ENCODE data around the gene C17orf58. TPM values are rescaled to one million over a fixed set of nuclear protein-coding genes. Genes with fewer than 3 reads are reported as not detected.

Gene C17orf58
- total and polyA plus RNA-seq, 2 donors (not counting 1 experiment from before 2014, with no cell fraction given) = 1.0 to 2.8 TPM

- H3K36me3 ChIP-seq (replicated peaks in 1 of 2; ENCODE audit: control extremely low read depth in 1 of 2, control insufficient read depth in 1 of 2, extremely low read depth in 1 of 2, insufficient read depth in 2 of 2, low read length in 1 of 2) = no peaks in the 10 kb centered on the region
- peaks cover 7 to 14% of the 10 kb centered on the region in 2 donors for H3K4me1 ChIP-seq (ENCODE audit: control insufficient read depth in 2 of 2, insufficient read depth in 2 of 2, low read length in 2 of 2)
- H3K4me3 ChIP-seq (ENCODE audit: control extremely low read depth in 1 of 5, extremely low read depth in 1 of 5, insufficient read depth in 1 of 5, low read depth in 2 of 5, low read length in 4 of 5) = peak overlapping the region; percentile 55 to 92 (median 77)
- intact Hi-C loops (cut with micrococcal nuclease) = loop anchor here (1.0 kb wide), 2 partner anchors 15 to 27 kb away; partner anchors contain the start of gene KPNA2
- H3K4me2 ChIP-seq (replicated peaks; ENCODE audit: low read depth, low read length, poor library complexity, severe bottlenecking) = peak overlapping the region; percentile 88
- H2AFZ ChIP-seq (ENCODE audit: insufficient read depth, low read depth, low read length, poor library complexity, severe bottlenecking) = peak overlapping the region; percentile 92
- CTCF ChIA-PET = interaction anchor here (1.0 to 2.1 kb wide), 5 partner anchors 10 to 438 kb away, joined by 3 to 16 read pairs (median 6); partner anchors contain the start of gene WIPI1
- Mint-ChIP-seq H3K27ac (peak overlapping the region; percentile 100), H3K4me3 (peak overlapping the region; percentile 90), H3K4me1 (peaks cover 18% of the 10 kb centered on the region), H3K27me3 (no peaks in the 10 kb centered on the region), H3K9me3 (ENCODE audit: insufficient read depth) (no peaks in the 10 kb centered on the region)
- peaks cover 0 to 8% (median 0%) of the 10 kb centered on the region in 3 donors for H3K9me3 ChIP-seq (ENCODE audit: control extremely low read depth in 1 of 3, control insufficient read depth in 2 of 3, insufficient read depth in 1 of 3, low read length in 2 of 3)
- H3K79me2 ChIP-seq (ENCODE audit: control insufficient read depth, insufficient read depth, low read length) = no peaks in the 10 kb centered on the region
- no CpG with 5 or more reads among the region's 12 CpGs for WGBS (ENCODE audit: insufficient coverage)
- DNase-seq (no peak), ATAC-seq (ENCODE audit: low read depth) (no peak)
- TF ChIP-seq EZH2 (IDR thresholded peaks at IDR 0.05; ENCODE audit: borderline replicate concordance, insufficient read depth, low read depth, low read length, poor library complexity, severe bottlenecking) = no peak
- no peak for TF ChIP-seq CTCF (IDR thresholded peaks at IDR 0.05)
- no peaks in the 10 kb centered on the region for H4K20me1 ChIP-seq (ENCODE audit: control insufficient read depth, insufficient read depth, low read length, poor library complexity, severe bottlenecking)
- no peaks in the 10 kb centered on the region for H3K27me3 ChIP-seq (replicated peaks in 1 of 4; ENCODE audit: control extremely low read depth in 1 of 4, control insufficient read depth in 3 of 4, insufficient read depth in 4 of 4, low read length in 3 of 4)
- POLR2A ChIA-PET = interaction anchor here (0.7 to 1.3 kb wide), 2 partner anchors 26 to 229 kb away, joined by 3 to 8 read pairs; no protein-coding TSS in a partner anchor
- peak overlapping the region; percentile 44 to 61 for H3K27ac ChIP-seq (ENCODE audit: low read length in 2 of 2)
- H3K9ac ChIP-seq (ENCODE audit: low read length) = peak overlapping the region; percentile 77
Measured at GRCh38 chr17:68020409-68020756, 24.1 kb upstream of the C17orf58 start.

GRCh38 chr17:68019675-68020408, 23.6 kb upstream of the C17orf58 start:
- Histone ChIP-seq H3K79me2 (ENCODE audit: control insufficient read depth, insufficient read depth, low read length) (no peaks in the 10 kb centered on the region), H2AFZ (ENCODE audit: insufficient read depth, low read depth, low read length, poor library complexity, severe bottlenecking) (peak overlapping the region; percentile 92), H3K9me3 (ENCODE audit: control extremely low read depth in 1 of 3, control insufficient read depth in 2 of 3, insufficient read depth in 1 of 3, low read length in 2 of 3) (peaks cover 0 to 8% (median 0%) of the 10 kb centered on the region in 3 donors), H3K4me1 (ENCODE audit: control insufficient read depth in 2 of 2, insufficient read depth in 2 of 2, low read length in 2 of 2) (peaks cover 7 to 14% of the 10 kb centered on the region in 2 donors), H4K20me1 (ENCODE audit: control insufficient read depth, insufficient read depth, low read length, poor library complexity, severe bottlenecking) (no peaks in the 10 kb centered on the region), H3K9ac (ENCODE audit: low read length) (peak overlapping the region; percentile 77), H3K36me3 (replicated peaks in 1 of 2; ENCODE audit: control extremely low read depth in 1 of 2, control insufficient read depth in 1 of 2, extremely low read depth in 1 of 2, insufficient read depth in 2 of 2, low read length in 1 of 2) (no peaks in the 10 kb centered on the region), H3K27me3 (replicated peaks in 1 of 4; ENCODE audit: control extremely low read depth in 1 of 4, control insufficient read depth in 3 of 4, insufficient read depth in 4 of 4, low read length in 3 of 4) (no peaks in the 10 kb centered on the region), H3K4me3 (ENCODE audit: control extremely low read depth in 1 of 5, extremely low read depth in 1 of 5, insufficient read depth in 1 of 5, low read depth in 2 of 5, low read length in 4 of 5) (peak overlapping the region; percentile 55 to 92 (median 77)), H3K27ac (ENCODE audit: low read length in 2 of 2) (peak overlapping the region; percentile 44 to 61), H3K4me2 (replicated peaks; ENCODE audit: low read depth, low read length, poor library complexity, severe bottlenecking) (peak overlapping the region; percentile 88)
- CTCF ChIA-PET = interaction anchor here (1.0 to 2.5 kb wide), 6 partner anchors 10 to 438 kb away, joined by 3 to 16 read pairs (median 6); partner anchors contain the start of genes C17orf58 and WIPI1
- Mint-ChIP-seq H3K4me3 (peak overlapping the region; percentile 90), H3K4me1 (peaks cover 18% of the 10 kb centered on the region), H3K9me3 (ENCODE audit: insufficient read depth) (no peaks in the 10 kb centered on the region), H3K27ac (peak overlapping the region; percentile 100), H3K27me3 (no peaks in the 10 kb centered on the region)
- intact Hi-C loops (cut with micrococcal nuclease) = loop anchor here (1.0 kb wide), 2 partner anchors 15 to 27 kb away; partner anchors contain the start of gene KPNA2
- peak; percentile 97 for DNase-seq
- POLR2A ChIA-PET = interaction anchor here (0.7 to 1.3 kb wide), 2 partner anchors 26 to 229 kb away, joined by 3 to 8 read pairs; no protein-coding TSS in a partner anchor
- ATAC-seq (ENCODE audit: low read depth) = peak; percentile 89
- under 1% methylated on average over 47 of the region's 51 CpGs for WGBS (ENCODE audit: insufficient coverage)
- TF ChIP-seq EZH2 (IDR thresholded peaks at IDR 0.05; ENCODE audit: borderline replicate concordance, insufficient read depth, low read depth, low read length, poor library complexity, severe bottlenecking) = no peak
- TF ChIP-seq CTCF (IDR thresholded peaks at IDR 0.05) = peak; percentile 71

Measured in B cell (primary cell).